SHP77 treated with DMSO at 0.1 percent for 48 hours (cell line): Measurements from ENCODE around the gene CCDC12.
A peak's percentile ranks its signal among the peaks of the same experiment; 100 is the strongest.
"Not testable (repeated sequence)": the region's sequence is repeated elsewhere in the genome, so short reads cannot be mapped to it uniquely, and the experiment has no call there.

Experiments
- DNase-seq: peaks from one replicate; lab custom pipeline; 2025; lab: John Stamatoyannopoulos, UW

The CCDC12 gene

DNA sequence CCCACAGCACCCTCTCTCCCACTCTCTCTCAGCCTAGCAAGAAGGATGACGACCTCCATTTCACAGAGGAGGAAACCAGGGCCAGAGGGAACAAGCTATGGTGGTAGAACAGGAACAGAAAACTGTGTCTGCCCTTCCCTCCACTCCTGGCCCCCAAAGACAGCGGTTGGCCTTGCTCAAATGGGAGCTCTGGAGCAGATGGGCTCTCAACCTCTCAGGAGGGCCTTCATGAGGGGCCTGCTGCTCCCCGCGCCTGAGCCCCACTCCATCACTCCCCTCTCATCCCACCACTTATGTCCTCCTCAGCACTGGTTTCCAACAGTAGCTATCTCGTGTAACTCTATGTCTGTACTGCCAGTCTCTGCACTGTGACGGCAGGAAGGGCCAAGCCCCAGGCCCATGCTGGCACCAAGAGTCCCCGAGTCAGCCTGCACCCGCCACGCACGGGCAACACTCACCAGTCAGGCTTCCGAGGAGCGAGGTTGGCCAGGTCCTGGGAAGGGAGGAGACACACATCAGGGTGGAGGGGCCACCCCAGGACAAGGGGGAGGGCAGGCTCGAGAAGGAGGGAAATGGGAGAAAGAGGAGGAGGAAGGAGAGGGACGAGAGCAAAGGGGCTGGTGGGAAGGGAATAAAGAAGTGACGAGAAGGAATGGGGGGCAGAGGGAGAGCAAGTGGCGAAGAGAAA lies 53.5 kb downstream of the CCDC12 start:
- no peak for DNase-seq

DNA sequence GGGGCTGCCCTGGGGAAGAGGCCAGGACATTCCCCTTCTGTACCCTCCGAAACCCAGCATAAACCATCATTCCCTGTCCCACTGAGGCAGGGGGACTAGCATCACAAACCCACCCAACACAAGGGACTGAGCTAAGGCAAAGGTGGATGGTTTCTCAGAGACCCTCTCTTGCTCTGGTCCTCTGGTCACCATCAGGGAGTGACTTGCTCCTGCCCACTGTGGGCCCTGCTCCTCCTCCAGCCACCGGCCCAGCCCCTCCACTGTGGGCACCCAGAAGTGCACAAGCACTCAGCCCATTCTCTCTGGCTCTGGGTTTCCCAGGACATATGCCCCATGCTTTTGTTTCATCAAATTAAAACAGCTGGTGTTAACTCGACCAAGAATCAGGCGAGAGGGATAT lies 54.1 kb downstream of the CCDC12 start:
- no peak for DNase-seq

DNA sequence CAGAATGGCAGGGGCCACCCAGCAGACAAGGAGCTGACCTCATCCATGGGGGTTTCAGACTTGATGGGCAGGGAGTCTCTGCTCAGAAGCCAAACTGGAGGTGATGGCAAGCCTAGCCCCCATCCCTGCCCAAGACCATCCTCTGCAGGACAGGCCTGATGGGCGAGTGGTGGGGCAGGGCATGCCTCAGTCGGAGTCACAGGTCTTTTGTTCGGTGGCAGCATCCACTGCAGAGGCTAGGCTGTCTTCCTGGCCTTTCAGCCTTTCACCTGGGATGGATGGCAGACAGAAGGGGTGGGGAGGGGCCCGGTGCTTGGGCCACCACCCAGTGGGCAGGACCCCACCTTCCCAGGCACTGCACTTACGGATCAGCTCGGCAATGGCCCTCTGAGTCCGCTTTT lies 54.7 kb downstream of the CCDC12 start:
- no peak for DNase-seq

DNA sequence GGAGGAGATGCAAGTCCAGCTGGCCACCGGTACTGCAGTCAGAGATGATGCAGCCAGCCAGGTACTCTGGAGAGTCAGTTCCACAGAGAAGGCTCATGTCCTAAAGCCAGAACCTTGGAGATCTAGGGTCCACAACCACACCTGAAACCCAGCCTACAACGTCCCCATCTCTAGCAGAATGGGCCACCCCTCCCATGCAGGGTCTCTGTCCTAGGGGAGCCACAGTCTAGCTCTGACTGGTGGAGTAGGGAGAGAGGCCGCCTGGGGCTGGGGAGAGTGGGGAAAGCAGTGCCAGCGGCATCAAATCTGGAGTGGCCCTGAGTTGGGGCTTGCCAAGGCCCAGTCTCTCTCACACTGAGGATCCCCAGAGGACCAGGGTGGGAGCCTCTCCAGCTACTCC lies 55.5 kb downstream of the CCDC12 start:
- no peak for DNase-seq

DNA sequence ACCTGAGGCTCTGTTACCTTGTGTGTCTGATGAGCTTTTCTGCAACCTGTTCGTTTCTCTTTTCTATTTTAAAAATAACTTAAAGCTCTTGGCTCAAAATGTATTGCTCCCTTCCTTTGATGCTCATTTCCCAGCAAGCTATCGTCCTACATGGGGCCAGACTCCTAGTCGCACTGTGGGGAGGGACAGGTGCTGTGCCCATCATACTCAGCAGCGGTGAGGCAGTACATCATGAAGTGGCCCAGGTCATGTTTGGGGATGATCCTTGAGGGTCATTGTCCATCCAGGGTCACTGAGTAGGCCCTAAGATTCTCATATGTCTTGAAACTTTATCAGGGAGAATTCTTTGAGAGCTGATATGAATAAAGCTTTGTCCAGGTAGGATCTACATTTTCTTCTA lies 57.9 kb downstream of the CCDC12 start:
- no peak for DNase-seq

DNA sequence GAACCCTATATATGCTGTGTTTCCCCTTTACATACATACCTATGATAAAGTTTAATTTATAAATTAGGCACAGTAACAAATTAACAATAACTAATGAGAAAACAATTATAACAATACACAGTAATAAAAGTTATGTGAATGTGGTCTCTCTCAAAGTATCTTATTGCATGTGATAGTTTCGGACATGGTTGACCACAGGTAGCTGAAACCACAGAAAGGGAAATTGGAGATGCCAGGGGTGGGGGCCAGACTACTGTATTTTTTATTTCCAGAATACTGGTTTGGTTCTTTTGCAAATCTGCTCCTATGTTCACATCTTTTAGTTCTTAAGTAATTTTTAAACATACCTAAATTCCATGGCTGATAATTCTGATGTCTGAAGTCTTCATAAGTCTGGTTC lies 58.3 kb downstream of the CCDC12 start:
- no peak for DNase-seq

DNA sequence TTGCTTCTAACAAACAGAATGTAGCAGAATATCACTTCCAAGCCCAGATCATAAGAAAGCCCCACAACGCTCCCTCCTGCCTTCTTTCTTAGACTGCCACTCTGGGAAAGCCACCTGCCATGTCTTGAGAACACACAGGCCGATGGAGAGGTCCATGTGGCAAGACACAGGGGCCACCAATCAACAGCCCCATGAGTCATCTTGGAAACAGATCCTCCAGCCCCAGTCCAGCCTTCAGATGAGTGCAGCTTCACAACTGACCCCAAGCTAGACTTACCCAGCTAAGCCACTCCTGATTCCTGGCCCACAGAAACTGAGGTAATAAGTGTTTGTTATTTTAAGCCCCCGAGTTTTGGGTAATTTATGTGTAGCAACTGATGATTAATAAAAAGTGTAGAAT lies 59.3 kb downstream of the CCDC12 start:
- no peak for DNase-seq

DNA sequence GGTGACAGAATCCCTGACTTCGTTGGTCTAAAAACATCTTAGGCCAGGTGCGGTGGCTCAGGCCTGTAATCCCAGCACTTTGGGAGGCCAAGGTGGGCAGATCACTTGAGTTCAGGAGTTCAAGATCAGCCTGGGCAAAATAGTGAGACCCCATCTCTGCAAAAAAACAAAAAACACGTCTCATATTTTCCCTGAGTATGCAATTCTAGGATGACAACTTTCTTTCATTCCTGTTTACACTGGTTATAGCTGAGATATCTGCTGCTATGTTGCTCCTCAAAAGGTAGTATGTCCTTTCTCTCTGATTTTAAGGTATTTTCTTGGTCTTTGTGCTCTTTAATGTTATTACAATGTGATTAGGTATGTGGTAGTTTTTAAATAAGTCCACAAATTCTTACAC lies 59.7 kb downstream of the CCDC12 start:
- DNase-seq = no peak

DNA sequence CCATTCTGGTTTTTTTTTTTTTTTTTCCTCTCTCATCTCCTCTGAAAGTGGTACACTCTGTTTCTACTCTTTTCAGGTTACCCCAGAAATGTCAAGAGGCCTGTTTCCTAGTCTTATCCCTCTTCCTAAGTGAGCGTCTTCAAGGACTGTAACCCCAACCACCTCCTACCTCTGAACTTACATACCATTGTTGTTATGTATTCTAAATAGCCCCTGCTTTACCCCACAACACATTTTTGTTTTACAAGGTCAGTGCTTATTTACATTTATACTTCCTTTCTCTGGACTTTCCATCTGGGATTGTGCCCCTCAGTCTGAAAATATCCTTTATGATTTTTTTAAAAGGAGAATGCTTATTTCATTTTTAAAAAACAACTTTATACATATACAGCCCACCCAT lies 60.3 kb downstream of the CCDC12 start:
- DNase-seq = no peak

DNA sequence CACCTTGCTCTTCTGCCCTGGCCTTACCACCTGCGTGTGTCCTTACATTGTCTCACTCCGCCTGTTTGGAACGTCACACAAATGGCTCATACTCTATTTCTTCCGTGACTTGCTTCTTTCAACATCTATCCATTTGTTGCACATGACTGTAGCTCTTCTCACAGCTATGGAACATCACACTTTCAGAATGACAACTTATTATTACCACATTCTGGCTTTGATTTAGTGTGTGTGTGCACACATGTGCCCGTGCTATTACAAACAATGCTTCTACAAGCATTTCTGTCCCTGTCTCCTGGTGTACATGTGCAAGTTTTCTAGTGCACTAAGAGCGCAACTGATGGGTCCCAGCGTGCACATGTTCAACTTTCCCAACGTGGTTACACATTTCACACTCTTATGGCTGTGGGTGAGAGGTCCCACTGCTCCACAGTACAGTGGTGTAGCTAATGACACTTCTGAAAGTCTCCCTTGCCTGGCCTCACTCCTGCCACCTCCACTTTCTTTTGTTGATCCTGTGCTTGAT lies 61.2 kb downstream of the CCDC12 start:
- DNase-seq = no peak

DNA sequence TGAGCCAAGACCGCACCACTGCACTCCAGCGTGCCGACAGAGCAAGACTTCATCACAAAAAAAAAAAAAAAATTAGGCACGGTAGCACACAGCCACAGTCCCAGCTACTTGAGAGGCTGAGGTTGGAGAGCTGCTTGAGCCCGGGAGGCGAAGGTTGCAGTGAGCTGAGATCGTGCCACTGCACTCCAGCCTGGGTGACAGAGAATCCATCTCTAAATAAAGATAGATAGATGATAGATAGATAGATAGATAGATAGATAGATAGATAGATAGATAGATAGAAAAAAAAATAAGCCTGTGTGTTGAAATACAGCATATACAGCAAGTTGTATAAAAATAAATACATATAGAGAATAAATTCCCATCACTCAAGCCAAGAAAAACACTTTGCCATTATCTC lies 61.7 kb downstream of the CCDC12 start:
- DNase-seq = no peak

DNA sequence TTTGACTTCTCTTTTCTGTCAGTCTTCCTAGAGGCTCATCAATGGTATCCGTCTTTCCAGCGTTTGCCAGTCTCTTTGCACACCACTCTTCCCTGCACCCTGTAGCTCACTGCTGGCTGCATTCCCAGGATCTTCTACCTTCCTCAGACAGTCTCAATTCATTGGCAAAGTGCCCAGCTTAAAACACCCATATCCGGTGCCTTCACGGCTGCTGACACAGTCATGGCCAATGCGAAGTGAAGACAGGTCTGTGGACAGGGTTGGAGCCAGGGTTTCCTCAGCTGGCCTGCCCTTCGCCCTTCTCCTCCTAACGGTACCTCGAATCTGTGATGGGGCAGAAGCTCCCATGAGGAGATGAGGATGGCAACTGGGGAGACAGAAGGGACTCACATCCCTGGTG lies 62.9 kb downstream of the CCDC12 start:
- DNase-seq = peak; percentile 80

DNA sequence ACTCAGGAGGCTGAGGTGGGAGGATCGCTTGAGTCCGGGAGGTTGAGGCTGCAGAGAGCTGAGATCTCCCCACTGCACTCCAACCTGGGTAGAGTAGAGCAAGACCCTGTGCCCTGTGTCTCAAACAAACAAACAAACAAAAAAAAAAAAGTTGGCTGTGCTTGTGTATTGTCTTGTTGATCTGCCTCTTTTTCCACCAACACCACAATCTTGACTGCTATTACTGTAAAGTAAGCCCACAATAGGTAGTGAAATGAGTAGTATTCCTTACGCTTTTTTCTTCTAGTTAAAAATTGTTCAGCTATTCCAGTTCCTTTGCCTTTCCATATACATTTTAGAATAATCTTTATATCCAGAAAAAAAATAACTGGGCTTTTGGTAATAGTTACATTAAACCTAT lies 63.6 kb downstream of the CCDC12 start:
- DNase-seq = no peak

DNA sequence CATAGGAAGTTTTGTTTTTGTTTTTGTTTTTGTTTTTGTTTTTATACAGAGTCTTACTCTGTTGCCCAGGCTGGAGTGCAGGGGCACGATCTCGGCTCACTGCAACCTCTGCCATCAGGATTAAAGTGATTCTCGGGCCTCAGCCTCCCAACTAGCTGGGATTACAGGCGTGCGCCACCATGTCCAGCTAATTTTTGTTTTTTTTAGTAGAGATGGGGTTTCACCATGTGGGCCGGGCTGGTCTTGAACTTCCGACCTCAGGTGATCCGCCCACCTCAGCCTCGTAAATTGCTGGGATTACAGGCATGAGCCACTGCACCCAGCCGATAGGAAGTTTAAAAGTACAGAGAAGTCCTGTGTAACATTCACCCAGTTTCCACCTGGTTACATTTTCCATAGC lies 65.6 kb downstream of the CCDC12 start:
- DNase-seq = not testable (repeated sequence)

DNA sequence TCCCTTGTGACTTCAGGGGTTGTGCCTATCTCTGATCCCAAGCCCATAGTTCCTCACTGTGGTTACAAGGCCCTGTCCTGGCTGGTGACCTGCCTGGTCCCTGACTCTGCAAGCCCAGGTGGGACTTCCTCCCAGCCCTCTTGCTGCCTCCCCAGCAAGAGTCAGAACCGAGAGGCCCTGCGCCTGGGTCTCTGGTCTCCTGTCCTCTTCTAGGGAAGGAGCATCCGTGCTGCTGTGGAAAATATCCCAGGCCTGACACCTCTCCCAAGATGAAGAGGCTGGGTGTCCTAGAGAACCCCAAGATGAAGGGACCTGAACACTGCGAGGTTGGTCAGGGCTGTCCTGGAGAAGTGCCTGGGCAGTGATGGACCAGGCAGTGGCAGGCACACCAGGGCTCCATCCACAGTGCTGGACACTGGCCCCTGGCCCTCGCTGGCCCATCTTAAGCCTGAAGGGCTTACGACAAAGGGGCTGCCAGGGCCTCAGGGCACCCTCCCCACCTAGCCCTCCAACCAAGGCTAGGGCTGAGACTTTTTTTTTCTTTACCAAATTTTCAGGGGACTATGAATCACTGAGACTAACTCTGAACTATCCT lies 66.3 kb downstream of the CCDC12 start:
- DNase-seq = no peak

DNA sequence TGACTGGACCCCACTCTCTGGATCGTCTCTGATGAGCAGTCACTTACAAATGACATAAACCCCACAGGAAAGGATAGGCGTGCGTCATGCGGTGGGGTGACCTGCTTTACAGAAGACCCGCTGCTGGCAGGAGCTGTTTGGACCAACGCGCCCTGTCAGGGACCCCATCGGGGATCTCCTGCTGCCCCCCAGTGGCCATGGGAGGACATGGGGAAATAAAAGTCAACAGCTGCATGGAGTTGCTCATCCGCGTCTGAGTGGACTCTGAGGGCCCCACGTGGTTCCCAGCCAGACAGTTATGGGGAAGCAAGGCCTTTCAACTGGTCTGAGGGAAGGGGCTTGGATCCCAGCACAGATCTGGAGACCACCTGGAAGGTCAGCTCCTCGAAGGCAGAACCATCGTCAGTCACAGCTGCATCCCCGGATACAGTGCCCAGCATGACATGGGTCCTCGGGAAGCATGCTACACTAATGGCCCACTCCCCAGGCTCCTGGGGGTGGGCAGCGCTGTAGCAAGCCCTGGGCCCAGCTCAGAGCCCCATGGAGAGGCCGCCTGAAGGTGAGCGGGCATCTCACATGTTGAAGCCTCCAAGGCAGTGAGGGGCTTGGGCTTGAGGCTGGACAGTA lies 66.9 kb downstream of the CCDC12 start:
- DNase-seq = peak; percentile 55

DNA sequence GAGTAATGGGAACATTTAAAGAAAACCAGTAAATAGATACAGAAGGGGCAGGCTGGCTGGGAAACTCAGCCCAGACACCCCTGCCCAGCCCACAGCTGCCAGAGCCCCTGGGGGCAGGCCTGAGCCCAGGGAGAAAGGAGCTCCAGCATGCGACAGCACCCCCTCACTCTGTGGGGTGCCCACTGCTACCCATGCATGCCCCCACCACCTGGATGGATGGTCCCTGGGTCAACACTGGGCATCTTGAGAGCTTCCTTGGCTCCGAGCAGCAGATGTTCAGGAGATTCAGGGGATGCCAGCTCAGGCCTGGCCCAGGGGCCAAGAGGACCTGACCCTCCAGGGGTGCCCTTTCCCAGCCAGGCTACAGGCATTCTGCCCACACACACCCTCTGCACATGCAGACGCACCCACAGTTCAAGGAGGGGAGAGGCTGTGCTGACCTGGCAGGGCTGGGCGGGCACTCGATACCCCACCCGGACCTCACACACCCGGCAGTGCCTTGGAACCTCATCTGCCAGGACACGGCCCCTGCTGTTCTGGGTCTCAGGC lies 67.5 kb downstream of the CCDC12 start:
- DNase-seq = no peak

DNA sequence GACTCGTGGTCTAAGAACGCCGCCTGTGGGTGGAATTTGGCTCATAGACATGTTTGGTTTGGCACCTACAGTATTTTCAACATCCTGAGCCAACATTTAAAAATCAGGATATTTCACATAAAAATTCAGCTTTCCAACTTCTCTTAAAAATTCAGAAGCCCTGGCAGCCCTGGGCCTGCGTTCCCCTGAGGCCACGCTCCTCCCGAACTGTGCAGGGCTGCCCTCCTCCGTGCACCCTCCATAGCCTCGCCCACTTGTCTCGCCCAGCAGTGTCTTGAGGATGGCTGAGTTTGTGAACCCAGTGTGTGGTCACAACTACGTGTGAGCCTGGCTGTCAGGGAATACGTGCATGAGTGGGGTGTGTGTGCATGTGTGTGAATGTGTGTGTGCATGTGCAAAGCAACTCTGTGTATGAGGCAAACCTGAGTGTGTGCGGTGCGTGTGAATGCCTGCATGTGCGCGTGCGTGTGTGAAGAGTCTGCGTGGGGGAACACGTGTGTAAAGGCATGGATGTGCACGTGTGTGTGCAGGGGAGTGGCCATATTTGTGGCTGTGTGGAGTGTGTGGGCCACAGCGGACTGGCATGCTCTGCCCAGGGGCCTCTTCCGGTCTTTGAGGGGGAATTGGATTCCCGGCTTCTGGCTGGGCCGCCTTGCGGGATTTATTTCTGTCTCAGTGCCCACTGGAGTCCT lies 68.1 kb downstream of the CCDC12 start:
- no peak for DNase-seq

DNA sequence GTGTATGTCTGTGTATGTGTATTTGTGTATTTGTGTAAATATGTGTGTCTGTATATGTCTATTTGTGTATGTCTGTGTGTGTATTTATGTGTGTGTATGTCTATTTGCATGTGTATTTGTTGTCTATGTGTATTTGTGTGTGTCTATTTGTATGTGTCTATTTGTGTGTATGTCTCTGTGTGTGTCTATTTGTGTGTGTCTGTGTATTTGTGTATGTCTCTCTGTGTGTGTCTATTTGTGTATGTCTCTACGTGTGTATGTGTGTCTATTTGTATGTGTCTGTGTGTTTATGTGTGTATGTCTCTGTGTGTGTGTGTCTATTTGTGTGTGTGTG lies 68.6 kb downstream of the CCDC12 start:
- no peak for DNase-seq

DNA sequence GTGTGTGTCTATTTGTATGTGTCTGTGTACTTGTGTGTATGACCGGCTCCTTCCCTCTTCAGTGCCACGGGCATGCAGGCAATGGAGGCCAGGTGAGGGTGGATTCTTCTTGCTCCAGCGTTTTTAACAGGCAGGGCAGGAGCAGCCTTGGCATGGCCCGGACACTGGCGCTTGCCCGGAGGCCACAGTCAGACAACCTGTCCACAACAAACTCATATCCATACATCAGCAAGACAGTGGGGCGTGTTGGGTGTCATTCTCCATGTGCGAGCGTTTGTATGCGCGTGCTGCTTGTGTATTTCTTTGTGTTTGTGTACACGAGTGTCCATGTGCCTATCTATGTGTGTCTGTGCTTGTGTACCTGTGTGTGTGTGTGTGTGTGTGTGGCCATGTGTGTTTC lies 69.3 kb downstream of the CCDC12 start:
- DNase-seq = no peak

DNA sequence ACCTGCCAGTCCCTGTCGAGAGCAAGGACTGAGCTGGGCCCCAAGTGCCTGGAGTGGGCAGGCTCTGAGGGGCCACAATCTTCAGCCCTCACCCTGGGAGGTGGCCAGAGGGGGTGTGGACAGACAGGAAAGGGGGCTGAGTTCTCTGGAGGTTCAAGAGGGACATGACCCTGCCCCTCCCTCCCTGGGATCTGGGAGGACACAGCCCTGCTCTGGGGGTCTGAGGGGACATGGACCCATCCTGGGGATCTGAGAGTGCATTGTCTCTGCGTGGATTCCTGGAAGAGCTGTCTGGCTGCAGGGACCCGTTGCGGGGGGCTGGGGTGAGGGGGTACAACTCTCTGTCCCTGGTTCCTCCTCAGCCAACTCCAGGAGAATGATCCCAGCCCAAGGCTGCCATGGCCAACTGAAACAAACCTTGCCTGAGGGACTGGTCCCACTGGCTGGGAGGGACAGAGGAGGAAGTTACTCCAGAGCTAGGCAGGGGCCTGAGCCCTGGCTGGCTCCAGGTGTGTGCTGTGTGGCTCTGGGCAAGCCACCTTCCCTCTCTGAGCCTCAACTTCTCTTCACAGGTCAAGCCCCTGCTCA lies 70.0 kb downstream of the CCDC12 start:
- DNase-seq = no peak

DNA sequence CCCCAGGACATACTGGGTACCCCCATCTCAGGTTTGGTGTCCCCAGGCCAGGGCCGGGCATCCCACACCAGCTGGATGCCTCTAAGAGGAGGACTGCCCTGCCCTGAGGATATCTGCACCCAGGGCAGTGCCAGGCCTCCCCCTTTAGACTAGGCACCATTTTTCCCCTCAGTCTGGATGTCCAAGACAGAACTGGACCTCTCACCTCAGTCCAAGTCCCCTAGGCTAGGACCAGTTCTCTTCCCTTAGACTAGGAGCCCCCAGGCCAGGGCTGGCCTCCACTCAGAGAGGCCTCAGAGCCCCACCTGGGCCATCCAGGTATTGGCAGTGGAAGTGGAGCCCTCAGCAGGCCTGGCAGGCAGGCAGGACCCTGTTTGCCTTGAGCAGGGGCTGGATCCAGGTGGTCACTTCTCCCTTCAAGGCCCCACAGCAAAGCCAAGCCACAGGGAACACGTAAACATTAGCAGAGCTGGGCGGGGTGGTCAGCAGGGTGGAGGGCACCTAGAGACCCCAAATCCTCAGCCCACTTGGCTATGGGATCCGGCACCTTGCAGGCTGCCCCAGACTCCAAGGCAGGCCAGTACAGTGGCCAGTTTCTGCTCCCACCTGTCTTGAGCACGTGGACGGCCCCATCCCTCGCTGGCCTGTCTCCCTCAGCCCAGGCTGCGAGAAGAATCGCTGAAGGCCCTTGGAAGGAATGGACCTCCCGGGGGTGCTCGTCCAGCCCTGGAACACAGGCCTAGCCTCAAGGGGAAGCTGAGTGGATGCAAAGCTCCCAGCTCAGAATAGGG lies 70.7 kb downstream of the CCDC12 start:
- no peak for DNase-seq
